Upper lobe of right lung (tissue), 1 donor: ENCODE data around the gene BAG2. TPM values are rescaled to one million over a fixed set of nuclear protein-coding genes. Genes with fewer than 3 reads are reported as not detected.
A peak's percentile ranks its signal among the peaks of the same experiment; 100 is the strongest.

Experiments
- ATAC-seq: fragments of 200-7000 bp; cut with Tn5 transposase; one replicate; pipeline ENCODE4 v1.9.1; 2020; ENCODE audit warnings: mild to moderate bottlenecking, moderate library complexity
- DNase-seq: peaks from one replicate; pipeline ENCODE4 v3.0.0-alpha.2; 2020
- H3K27ac ChIP-seq: fragments of 200-600 bp; one replicate; pipeline ENCODE4 v1.8.0; 2022
- H3K27me3 ChIP-seq: fragments of 200-600 bp; one replicate; pipeline ENCODE4 v1.8.0; 2022; ENCODE audit warnings: mild to moderate bottlenecking
- H3K36me3 ChIP-seq: fragments of 200-600 bp; one replicate; pipeline ENCODE4 v1.8.0; 2022
- H3K4me1 ChIP-seq: fragments of 200-600 bp; one replicate; pipeline ENCODE4 v1.8.0; 2022
- H3K4me3 ChIP-seq: fragments of 200-600 bp; one replicate; pipeline ENCODE4 v1.8.0; 2022; ENCODE audit warnings: mild to moderate bottlenecking
- H3K9me3 ChIP-seq: fragments of 200-600 bp; one replicate; pipeline ENCODE4 v1.8.0; 2022
- CTCF ChIP-seq: fragments of 200-600 bp; IDR thresholded peaks from one replicate; pipeline ENCODE4 v1.8.0; 2022; ENCODE audit warnings: antibody characterized with exemption
- intact Hi-C: fragments of 100-400 bp; cut with DNase I; formaldehyde crosslinking; loops from one replicate; pipeline ENCODE4 v1.11.0; 2022
- total RNA-seq: library from RNA; stranded (reverse); fragmentation: NEBNext Ultra II Directional; extraction: Animal tissue kit (Norgen Biotek cat#: 25700); gene quantifications from one replicate; pipeline ENCODE4 v1.2.1, GENCODE V29; 2021
- donor health status: DM: no; HTN: yes; CAD: no; lungs with severe emphysema.

BAG2 gene
- total RNA-seq, 1 donor from 2014 or later = 7.1 TPM

DNA sequence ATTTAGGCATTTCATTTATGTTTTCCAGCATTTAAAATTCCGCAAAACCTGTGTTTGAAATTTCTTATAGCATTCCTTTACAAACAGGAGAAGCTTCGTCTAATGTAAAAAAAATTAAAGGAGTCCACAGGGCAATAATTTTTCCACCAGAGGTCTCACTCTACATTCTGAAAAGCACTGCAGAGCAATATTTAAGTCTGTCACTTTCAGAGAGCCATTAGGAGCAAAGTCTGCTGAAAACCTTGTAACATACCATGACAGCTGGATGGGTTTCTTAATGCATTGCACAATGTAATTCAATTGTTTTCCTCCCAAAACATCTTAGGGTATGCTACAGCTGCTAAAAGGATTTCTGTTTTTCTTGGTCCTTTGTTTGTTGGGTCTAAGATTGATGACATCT is 18.0 kb downstream of the BAG2 start:
- Histone ChIP-seq H3K36me3 (peaks cover 11% of the 10 kb centered on the region), H3K9me3 (no peaks in the 10 kb centered on the region), H3K4me1 (no peaks in the 10 kb centered on the region), H3K4me3 (no peak overlapping the region), H3K27ac (no peak overlapping the region), H3K27me3 (no peaks in the 10 kb centered on the region)
- DNase-seq (no peak), ATAC-seq (no peak)
- TF ChIP-seq CTCF = peak; percentile 21
- intact Hi-C loops = no loop called here

GRCh38 chr6:57193177-57193576 is 21.1 kb downstream of the BAG2 start:
- H3K4me1 ChIP-seq = no peaks in the 10 kb centered on the region
- peaks cover 11% of the 10 kb centered on the region for H3K36me3 ChIP-seq
- no peak for TF ChIP-seq CTCF
- no peak for ATAC-seq
- no peaks in the 10 kb centered on the region for H3K9me3 ChIP-seq
- no peak for DNase-seq
- intact Hi-C loops = no loop called here
- H3K27ac ChIP-seq = no peak overlapping the region
- H3K4me3 ChIP-seq = no peak overlapping the region
- no peaks in the 10 kb centered on the region for H3K27me3 ChIP-seq

GRCh38 chr6:57195457-57195856 is 23.3 kb downstream of the BAG2 start:
- intact Hi-C loops = no loop called here
- Histone ChIP-seq H3K27me3 (no peaks in the 10 kb centered on the region), H3K36me3 (no peaks in the 10 kb centered on the region), H3K27ac (no peak overlapping the region), H3K9me3 (no peaks in the 10 kb centered on the region), H3K4me3 (no peak overlapping the region), H3K4me1 (no peaks in the 10 kb centered on the region)
- no peak for DNase-seq
- no peak for ATAC-seq
- TF ChIP-seq CTCF = no peak

DNA sequence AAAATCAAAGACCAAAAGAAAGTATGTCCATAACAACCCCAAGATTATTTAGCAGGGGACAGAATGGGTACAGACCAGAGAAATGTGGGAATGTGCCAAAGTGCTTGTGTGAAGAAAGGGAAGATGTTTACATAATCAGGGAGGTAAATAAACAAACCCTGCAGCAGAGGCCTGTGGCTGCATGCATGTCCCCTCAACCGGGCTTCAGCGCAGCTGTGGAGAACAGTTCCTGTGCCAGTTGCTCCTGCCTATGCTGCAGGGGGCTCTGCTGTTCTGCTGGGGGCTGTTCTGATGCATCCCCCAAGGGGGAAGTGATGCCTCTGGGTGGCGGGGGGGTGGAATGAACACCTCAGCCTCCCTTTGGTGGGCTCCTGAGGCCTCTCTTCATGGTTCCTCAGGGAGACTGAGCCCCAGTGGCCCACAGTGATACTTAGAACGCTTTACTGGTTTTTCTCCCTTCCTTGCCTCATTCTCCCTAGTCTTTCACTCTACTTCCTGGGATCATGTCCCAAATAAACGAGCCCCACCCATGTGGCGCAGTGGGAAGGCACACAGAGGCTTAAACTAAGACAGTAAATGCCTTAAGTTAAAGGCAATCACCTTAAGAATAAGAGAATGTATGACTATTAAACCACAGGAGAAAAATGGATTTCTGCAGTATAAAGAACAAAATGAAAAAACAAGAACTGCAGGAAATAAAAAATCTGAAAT is 27.0 kb downstream of the BAG2 start:
- no peaks in the 10 kb centered on the region for H3K36me3 ChIP-seq
- no peak for TF ChIP-seq CTCF
- no peak overlapping the region for H3K4me3 ChIP-seq
- no peaks in the 10 kb centered on the region for H3K4me1 ChIP-seq
- no peaks in the 10 kb centered on the region for H3K9me3 ChIP-seq
- intact Hi-C loops = no loop called here
- DNase-seq = no peak
- no peak overlapping the region for H3K27ac ChIP-seq
- peak; percentile 36 for ATAC-seq
- H3K27me3 ChIP-seq = no peaks in the 10 kb centered on the region

GRCh38 chr6:57201718-57202117 is 29.6 kb downstream of the BAG2 start:
- intact Hi-C loops = no loop called here
- TF ChIP-seq CTCF = no peak
- ATAC-seq = no peak

More at GRCh38 chr6:57201718-57202117, 29.6 kb downstream of the BAG2 start:
- Histone ChIP-seq H3K27me3 (no peaks in the 10 kb centered on the region), H3K36me3 (no peaks in the 10 kb centered on the region), H3K4me1 (no peaks in the 10 kb centered on the region), H3K4me3 (no peak overlapping the region), H3K9me3 (no peaks in the 10 kb centered on the region), H3K27ac (no peak overlapping the region)
- DNase-seq = no peak
